ENCODE measurements around the gene C2CD4D. TPM values are rescaled to one million over a fixed set of nuclear protein-coding genes. Genes with fewer than 3 reads are reported as not detected.

Gene C2CD4D
- total RNA-seq, 1 experiment from 2014 or later: not detected

- peak; percentile 99 for DNase-seq (ENCODE audit: low read depth)
Measured at GRCh38 chr1:151790071-151790939, 49.3 kb downstream of the C2CD4D start, which contains the start of gene TDRKH. TSS of gene TDRKH (minus strand) at chr1:151790500. CDS start at chr1:151783022, 7,478 bp downstream.

Other genes starting within 250 kb of the C2CD4D start
- 19.8 and 22.6 TPM in 2 replicates for gene SNX27, start 227.8 kb downstream of the C2CD4D start, total RNA-seq (2014; rRNA removed)
- gene CELF3, start 123.0 kb downstream of the C2CD4D start, total RNA-seq (2014; rRNA removed): not detected in 2 replicates
- not detected in 2 replicates for gene RIIAD1, start 118.3 kb downstream of the C2CD4D start, total RNA-seq (2014; rRNA removed)
- gene MRPL9, start 76.3 kb downstream of the C2CD4D start, total RNA-seq (2014; rRNA removed): 83.4 and 117 TPM in 2 replicates
- 1.0 and 1.9 TPM in 2 replicates for gene TDRKH, start 49.3 kb downstream of the C2CD4D start, total RNA-seq (2014; rRNA removed)
- not detected in 2 replicates for gene LINGO4, start 34.4 kb downstream of the C2CD4D start, total RNA-seq (2014; rRNA removed)
- not detected in 2 replicates for gene RORC, start 8.0 kb downstream of the C2CD4D start, total RNA-seq (2014; rRNA removed)
- gene THEM5, start 13.9 kb upstream of the C2CD4D start, total RNA-seq (2014; rRNA removed): not detected in 2 replicates
- gene THEM4, start 69.7 kb upstream of the C2CD4D start, total RNA-seq (2014; rRNA removed): 20.3 and 22.8 TPM in 2 replicates
- gene S100A10, start 154.0 kb upstream of the C2CD4D start, total RNA-seq (2014; rRNA removed): 81.9 and 115 TPM in 2 replicates
- gene S100A11, start 197.2 kb upstream of the C2CD4D start, total RNA-seq (2014; rRNA removed): 388 and 454 TPM in 2 replicates
- gene TCHHL1, start 249.2 kb upstream of the C2CD4D start, total RNA-seq (2014; rRNA removed): not detected in 2 replicates

Measured in LHCN-M2 (cell line).